Activated CD4-positive, alpha-beta T cell treated with anti-CD3 and anti-CD28 coated beads for 48 hours (primary cell): ENCODE measurements around the gene SCUBE2.
"Not testable (repeated sequence)": the region's sequence is repeated elsewhere in the genome, so short reads cannot be mapped to it uniquely, and the experiment has no call there.

ENCODE experiments used
- DNase-seq: peaks from one replicate; pipeline ENCODE4 v3.0.0-alpha.2; 2020

The SCUBE2 gene

GRCh38 chr11:9003573-9004182, 87.7 kb downstream of the SCUBE2 start, which contains the start of gene NRIP3:
Gene NRIP3, minus strand, starts transcription at chr11:9004001. Its CDS starts 66 bp downstream, at chr11:9003935.
- DNase-seq: peak; percentile 75

- DNase-seq: peak; percentile 40
These were observed 88.4 kb downstream of the SCUBE2 start for GRCh38 chr11:9002920-9003572.

- DNase-seq: peak; percentile 70
These were observed 89.7 kb downstream of the SCUBE2 start for GRCh38 chr11:9001736-9002135.

GRCh38 chr11:8998017-8998416, 93.4 kb downstream of the SCUBE2 start:
- no peak for DNase-seq

- DNase-seq: no peak
These were observed 93.9 kb downstream of the SCUBE2 start for GRCh38 chr11:8997451-8997850.

GRCh38 chr11:8989453-8989852, 101.9 kb downstream of the SCUBE2 start:
- no peak for DNase-seq

- DNase-seq: no peak
These were observed 102.8 kb downstream of the SCUBE2 start for GRCh38 chr11:8988329-8989234.

- no peak for DNase-seq
These were observed 104.0 kb downstream of the SCUBE2 start for GRCh38 chr11:8987446-8987845.

- not testable (repeated sequence) for DNase-seq
These were observed 104.6 kb downstream of the SCUBE2 start for GRCh38 chr11:8986772-8987171.

- no peak for DNase-seq
These were observed 105.9 kb downstream of the SCUBE2 start for GRCh38 chr11:8985462-8985861.

- DNase-seq: peak; percentile 26
These were observed 107.8 kb downstream of the SCUBE2 start for GRCh38 chr11:8983552-8983951.

- no peak for DNase-seq
These were observed 110.9 kb downstream of the SCUBE2 start for GRCh38 chr11:8980485-8980884.

GRCh38 chr11:8979365-8979764, 112.0 kb downstream of the SCUBE2 start:
- DNase-seq: not testable (repeated sequence)

GRCh38 chr11:8973121-8973520, 118.3 kb downstream of the SCUBE2 start:
- DNase-seq: no peak

GRCh38 chr11:8971924-8972316, 119.5 kb downstream of the SCUBE2 start:
- no peak for DNase-seq

GRCh38 chr11:8971196-8971923, 120.0 kb downstream of the SCUBE2 start:
- DNase-seq: no peak
